HepG2 (cell line): ENCODE results near the gene ABCC2. TPM values are rescaled to one million over a fixed set of nuclear protein-coding genes. Genes with fewer than 3 reads are reported as not detected.

Source experiments
- ATAC-seq: fragments of 200-7000 bp; cut with Tn5 transposase; 3 replicates; pipeline ENCODE4 v1.9.1; 2020; ENCODE audit warnings: mild to moderate bottlenecking, moderate library complexity
- BruUV-seq: library from RNA; stranded (reverse); fragments of 400-500 nt; replicated peaks from 2 replicates; lab custom pipeline; 2021; lab: Mats Ljungman, UMichigan
- CTCF ChIA-PET: fragments of 300-600 bp; formaldehyde crosslinking; extraction: SDS; loops from one replicate; lab custom pipeline; 2021; ENCODE audit warnings: low total read pairs, inconsistent platforms, low intra/inter-chr PET ratio; lab: Yijun Ruan, JAX
- POLR2A ChIA-PET: fragments of 350-600 bp; sonication (Branson Sonifier 250); formaldehyde crosslinking; loops from one replicate; lab custom pipeline; 2020; ENCODE audit warnings: antibody characterized with exemption, inconsistent platforms; lab: Yijun Ruan, JAX
- DNase-seq: peaks from one replicate; pipeline ENCODE4 v3.0.0-alpha.2; 2015; ENCODE audit warnings: low spot score
- FAIRE-seq: peaks from 3 replicates; lab custom pipeline; 2011; peaks lifted over from hg19 to GRCh38; lab: Jason Lieb, UNC
- H2AFZ ChIP-seq: one replicate; pipeline ENCODE4 v1.6.1; 2011; ENCODE audit warnings: low read length, inconsistent platforms
- H3K27ac ChIP-seq: fragments of 300-600 bp; 3 replicates; pipeline ENCODE4 v1.8.0; 2011; ENCODE audit warnings: mixed run types, mild to moderate bottlenecking, mixed read lengths, low read length, inconsistent platforms; ENCODE audit not compliant: insufficient read depth; ENCODE audit errors: extremely low read length
- H3K27me3 ChIP-seq, 2 experiments: fragments of 200-600 bp in 1 of 2; 2 replicates in 1 of 2; 3 replicates in 1 of 2; pipeline versions ENCODE4 v1.6.0 to v1.8.0; 2011; ENCODE audit warnings: low read length in 2 of 2, mild to moderate bottlenecking in 2 of 2, moderate library complexity in 2 of 2, inconsistent platforms in 1 of 2; ENCODE audit not compliant: insufficient read depth in 2 of 2, control insufficient read depth in 1 of 2
- H3K36me3 ChIP-seq, 2 experiments: fragments of 200-600 bp in 1 of 2; replicated peaks in 1 of 2; 2 replicates in 1 of 2; 3 replicates in 1 of 2; pipeline versions ENCODE4 v1.5.1 to v1.8.0; 2011; ENCODE audit warnings: low read length in 2 of 2, inconsistent platforms in 1 of 2; ENCODE audit not compliant: insufficient read depth in 2 of 2, control insufficient read depth in 1 of 2
- H3K4me1 ChIP-seq: 2 replicates; pipeline ENCODE4 v1.5.1; 2012; ENCODE audit warnings: low read length, inconsistent platforms; ENCODE audit not compliant: insufficient read depth
- H3K4me2 ChIP-seq: 2 replicates; pipeline ENCODE4 v1.6.0; 2011; ENCODE audit warnings: low read depth, low read length, inconsistent platforms
- H3K4me3 ChIP-seq, 3 experiments: fragments of 200-600 bp in 1 of 3; sonication (generic), shearing (Covaris generic) in 1 of 3; replicated peaks in 1 of 3; 2 replicates each; pipeline ENCODE4 v1.5.1; 2011 to 2016; ENCODE audit warnings: low read length in 3 of 3, inconsistent platforms in 2 of 3, low read depth in 2 of 3, mild to moderate bottlenecking in 2 of 3, control low read depth in 1 of 3, mixed read lengths in 1 of 3; ENCODE audit not compliant: insufficient read depth in 1 of 3
- H3K79me2 ChIP-seq: one replicate; pipeline ENCODE4 v1.6.1; 2011; ENCODE audit warnings: low read length, inconsistent platforms; ENCODE audit not compliant: insufficient read depth
- H3K9ac ChIP-seq: 2 replicates; pipeline ENCODE4 v1.6.0; 2011; ENCODE audit warnings: mild to moderate bottlenecking, low read depth, low read length, inconsistent platforms; ENCODE audit not compliant: insufficient read depth
- H3K9me3 ChIP-seq: 2 replicates; pipeline ENCODE4 v1.5.1; 2012; ENCODE audit warnings: mild to moderate bottlenecking, low read length
- H4K20me1 ChIP-seq: 2 replicates; pipeline ENCODE4 v1.6.0; 2011; ENCODE audit warnings: inconsistent platforms, mild to moderate bottlenecking, low read length, moderate library complexity; ENCODE audit not compliant: insufficient read depth
- EP300 ChIP-seq, 3 experiments: sonication (generic) in 1 of 3; formaldehyde crosslinking in 1 of 3; IDR thresholded peaks; 2 replicates each; pipeline versions ENCODE4 v1.5.1 to v1.6.1; 2011 to 2020; ENCODE audit warnings: low read depth in 2 of 3, low read length in 2 of 3, borderline replicate concordance in 1 of 3, improper control_type of control experiment in 1 of 3, mild to moderate bottlenecking in 1 of 3, missing genetic modification reagents in 1 of 3, moderate library complexity in 1 of 3
- ETV6 ChIP-seq: sonication (generic); formaldehyde crosslinking; conservative IDR thresholded peaks from 2 replicates; pipeline ENCODE4 v1.4.0; 2020; ENCODE audit warnings: missing genetic modification reagents
- FOSL2 ChIP-seq: sonication (generic); formaldehyde crosslinking; IDR thresholded peaks from 2 replicates; pipeline ENCODE4 v1.4.0; 2020; ENCODE audit warnings: missing genetic modification reagents
- FOXA1 ChIP-seq, 2 experiments: fragments of 450-650 bp in 1 of 2; sonication (generic) in 1 of 2; formaldehyde crosslinking in 1 of 2; IDR thresholded peaks; 2 replicates each; pipeline versions ENCODE4 v1.4.0 to v1.6.1; 2016 to 2020; ENCODE audit warnings: missing genetic modification reagents in 1 of 2
- HNF1B ChIP-seq: sonication (generic); formaldehyde crosslinking; IDR thresholded peaks from 2 replicates; pipeline ENCODE4 v1.5.1; 2020; ENCODE audit warnings: mild to moderate bottlenecking, moderate library complexity, missing genetic modification reagents
- LBX2 ChIP-seq: sonication (generic); formaldehyde crosslinking; IDR thresholded peaks from 2 replicates; pipeline ENCODE4 v1.5.0; 2020; ENCODE audit warnings: missing genetic modification reagents, mild to moderate bottlenecking, borderline replicate concordance
- NCOR1 ChIP-seq: fragments of 200-600 bp; sonication (generic); IDR thresholded peaks from 2 replicates; pipeline ENCODE4 v1.7.0; 2017; ENCODE audit warnings: antibody characterized with exemption, low read length, borderline replicate concordance
- SALL1 ChIP-seq: sonication (generic); formaldehyde crosslinking; IDR thresholded peaks from 2 replicates; pipeline ENCODE4 v1.8.0; 2022; ENCODE audit warnings: mild to moderate bottlenecking, missing genetic modification reagents
- SIX4 ChIP-seq: sonication (generic); formaldehyde crosslinking; IDR thresholded peaks from 2 replicates; pipeline ENCODE4 v1.4.0; 2020; ENCODE audit warnings: missing genetic modification reagents
- SKIL ChIP-seq: sonication (generic); formaldehyde crosslinking; IDR thresholded peaks from 2 replicates; pipeline ENCODE4 v1.8.0; 2022; ENCODE audit warnings: missing genetic modification reagents, mild to moderate bottlenecking, moderate library complexity, borderline replicate concordance
- SOX5 ChIP-seq: IDR thresholded peaks from 2 replicates; pipeline ENCODE4 v1.6.1; 2016; ENCODE audit warnings: borderline replicate concordance
- THAP8 ChIP-seq: sonication (generic); formaldehyde crosslinking; IDR thresholded peaks from 2 replicates; pipeline ENCODE4 v1.5.1; 2020; ENCODE audit warnings: missing genetic modification reagents, mild to moderate bottlenecking, borderline replicate concordance
- ZNF160 ChIP-seq: sonication (generic); formaldehyde crosslinking; IDR thresholded peaks from 2 replicates; pipeline ENCODE4 v1.8.0; 2022; ENCODE audit warnings: mild to moderate bottlenecking, inconsistent platforms, missing genetic modification reagents
- ZNF580 ChIP-seq: IDR thresholded peaks from 2 replicates; pipeline ENCODE4 v1.6.1; 2016; ENCODE audit warnings: low read depth, borderline replicate concordance
- ZNF652 ChIP-seq: IDR thresholded peaks from 2 replicates; pipeline ENCODE4 v1.6.1; 2016; ENCODE audit warnings: low read depth, borderline replicate concordance
- WGBS: methylation state at CpG from one replicate; pipeline ENCODE4 v1.1.6; 2017; ENCODE audit warnings: low lambda C conversion rate; 5-methylcytosine and 5-hydroxymethylcytosine counted together
- in situ Hi-C: cut with HindIII; loops from 2 replicates; pipeline ENCODE4 v1.10.0; 2017; ENCODE audit warnings: low pct_unique_long_range_greater_than_20kb; ENCODE audit not compliant: extremely low pct_ligation_motif_present
- intact Hi-C: fragments of 100-400 bp; cut with micrococcal nuclease; formaldehyde crosslinking; loops from one replicate; pipeline ENCODE4 v1.10.0; 2022; ENCODE audit not compliant: unreplicated experiment
- polyA plus RNA-seq, 8 experiments: library from polyadenylated mRNA; depleted of rRNA in 3 of 8; stranded (reverse) in 7 of 8; unstranded in 1 of 8; fragments of >200 nt; fragmentation: Illumina TruSeq in 4 of 8; extraction: Trizol in 4 of 8; gene quantifications; 2 replicates each; pipeline versions ENCODE4 v1.2.1 to v1.2.3, GENCODE V29; 2011 to 2016; ENCODE audit warnings: low read depth in 4 of 8, missing spikeins in 1 of 8, mixed read lengths in 1 of 8; ENCODE audit not compliant: insufficient read depth in 1 of 8
- total RNA-seq, 5 experiments: library from RNA; depleted of rRNA; stranded (reverse); fragments of >200 nt; fragmentation: Illumina TruSeq; extraction: Trizol; gene quantifications; 2 replicates each; pipeline ENCODE4 v1.2.3, GENCODE V29; 2016; ENCODE audit warnings: low read depth in 1 of 5

The ABCC2 gene
- total and polyA plus RNA-seq, 2 of the 13 experiments (the other 11 are each of a cell fraction or from before 2014, with no cell fraction given), result 181 to 497 TPM

- TF ChIP-seq HNF1B (CRISPR knock-in tag), result no peak
- TF ChIP-seq ZNF580 (CRISPR knock-in tag), result no peak
- TF ChIP-seq ETV6, result no peak
- no peak for TF ChIP-seq LBX2 (CRISPR knock-in tag)
- no peak for TF ChIP-seq ZNF160 (CRISPR knock-in tag)
These were observed 87.8 kb downstream of the ABCC2 start (continued) for GRCh38 chr10:99870123-99870730.

- Histone ChIP-seq H3K27ac (no peak overlapping the region), H3K4me1 (peaks cover 53% of the 10 kb centered on the region), H3K9me3 (no peaks in the 10 kb centered on the region), H3K79me2 (no peaks in the 10 kb centered on the region), H2AFZ (no peak overlapping the region), H3K4me2 (peak overlapping the region; percentile 28), H4K20me1 (no peaks in the 10 kb centered on the region), H3K4me3 (no peak overlapping the region), H3K9ac (no peak overlapping the region), H3K27me3 (no peaks in the 10 kb centered on the region), H3K36me3 (peaks cover 2 to 13% of the 10 kb centered on the region in 2 experiments; a peak in 3 of 5 replicates)
- CTCF ChIA-PET, result no interaction called here
- in situ Hi-C loops (no loop called here), intact Hi-C loops (no loop called here)
- ATAC-seq (peak; percentile 82), DNase-seq (peak; percentile 58), FAIRE-seq (peak; percentile 61)
- 43% methylated on average over 5 of the region's 5 CpGs for whole genome bisulfite sequencing
- BruUV-seq, result no TSS peak
- POLR2A ChIA-PET, result interaction anchor here (0.9 to 1.2 kb wide), 3 partner anchors 10 to 229 kb away, joined by 3 to 4 read pairs (median 3); no protein-coding TSS in a partner anchor
- 0 out of 2 replicates have a peak, but pooled peaks have one; percentile 12 for TF ChIP-seq SALL1 (CRISPR knock-in tag)
- no peak for TF ChIP-seq SKIL (CRISPR knock-in tag)
- peak; percentile 80 for TF ChIP-seq FOSL2
- 0 out of 2 replicates have a peak, but pooled peaks have one; percentile 31 for TF ChIP-seq SOX5 (CRISPR knock-in tag)
- TF ChIP-seq EP300 (IDR thresholded peaks at IDR 0.05; ENCODE audit: low read depth in 2 of 2, low read length in 2 of 2), result 0 out of 4 replicates have a peak, but pooled peaks of 1 of the 2 experiments have one; percentile 29
- no peak for TF ChIP-seq EP300 (CRISPR knock-in tag; IDR thresholded peaks at IDR 0.05; ENCODE audit: borderline replicate concordance)
- TF ChIP-seq ZNF652 (CRISPR knock-in tag), result peak; percentile 96
- TF ChIP-seq NCOR1, result 0 out of 2 replicates have a peak, but pooled peaks have one; percentile 37
- TF ChIP-seq THAP8 (CRISPR knock-in tag), result no peak
- TF ChIP-seq FOXA1 (IDR thresholded peaks at IDR 0.05), result no peak
- peak; percentile 15; the same call in 1 of the 2 replicates for TF ChIP-seq FOXA1 (CRISPR knock-in tag; IDR thresholded peaks at IDR 0.05)
- TF ChIP-seq SIX4 (CRISPR knock-in tag), result peak; percentile 78
These were observed 90.1 kb downstream of the ABCC2 start for GRCh38 chr10:99872367-99873162.
